D721Med (cell line): ENCODE data around the gene ZRANB2.

Experiments
- DNase-seq: peaks from one replicate; pipeline ENCODE4 v3.0.0; 2011; ENCODE audit warnings: low spot score; ENCODE audit not compliant: insufficient read length
- FAIRE-seq: peaks from 2 replicates; lab custom pipeline; 2011; peaks lifted over from hg19 to GRCh38; lab: Jason Lieb, UNC
- TF ChIP-seq, protein P1 (sequence below): IDR thresholded peaks from 2 replicates; pipeline ENCODE4 v1.5.1; 2012; ENCODE audit warnings: mild to moderate bottlenecking, control low read depth; ENCODE audit not compliant: insufficient read depth; ENCODE audit errors: missing control alignments

Gene ZRANB2

GRCh38 chr1:71071720-71072119 is 9.1 kb downstream of the ZRANB2 start:
- TF ChIP-seq, protein P1, sequence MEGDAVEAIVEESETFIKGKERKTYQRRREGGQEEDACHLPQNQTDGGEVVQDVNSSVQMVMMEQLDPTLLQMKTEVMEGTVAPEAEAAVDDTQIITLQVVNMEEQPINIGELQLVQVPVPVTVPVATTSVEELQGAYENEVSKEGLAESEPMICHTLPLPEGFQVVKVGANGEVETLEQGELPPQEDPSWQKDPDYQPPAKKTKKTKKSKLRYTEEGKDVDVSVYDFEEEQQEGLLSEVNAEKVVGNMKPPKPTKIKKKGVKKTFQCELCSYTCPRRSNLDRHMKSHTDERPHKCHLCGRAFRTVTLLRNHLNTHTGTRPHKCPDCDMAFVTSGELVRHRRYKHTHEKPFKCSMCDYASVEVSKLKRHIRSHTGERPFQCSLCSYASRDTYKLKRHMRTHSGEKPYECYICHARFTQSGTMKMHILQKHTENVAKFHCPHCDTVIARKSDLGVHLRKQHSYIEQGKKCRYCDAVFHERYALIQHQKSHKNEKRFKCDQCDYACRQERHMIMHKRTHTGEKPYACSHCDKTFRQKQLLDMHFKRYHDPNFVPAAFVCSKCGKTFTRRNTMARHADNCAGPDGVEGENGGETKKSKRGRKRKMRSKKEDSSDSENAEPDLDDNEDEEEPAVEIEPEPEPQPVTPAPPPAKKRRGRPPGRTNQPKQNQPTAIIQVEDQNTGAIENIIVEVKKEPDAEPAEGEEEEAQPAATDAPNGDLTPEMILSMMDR, result no peak
- FAIRE-seq (no peak), DNase-seq (no peak)

DNA sequence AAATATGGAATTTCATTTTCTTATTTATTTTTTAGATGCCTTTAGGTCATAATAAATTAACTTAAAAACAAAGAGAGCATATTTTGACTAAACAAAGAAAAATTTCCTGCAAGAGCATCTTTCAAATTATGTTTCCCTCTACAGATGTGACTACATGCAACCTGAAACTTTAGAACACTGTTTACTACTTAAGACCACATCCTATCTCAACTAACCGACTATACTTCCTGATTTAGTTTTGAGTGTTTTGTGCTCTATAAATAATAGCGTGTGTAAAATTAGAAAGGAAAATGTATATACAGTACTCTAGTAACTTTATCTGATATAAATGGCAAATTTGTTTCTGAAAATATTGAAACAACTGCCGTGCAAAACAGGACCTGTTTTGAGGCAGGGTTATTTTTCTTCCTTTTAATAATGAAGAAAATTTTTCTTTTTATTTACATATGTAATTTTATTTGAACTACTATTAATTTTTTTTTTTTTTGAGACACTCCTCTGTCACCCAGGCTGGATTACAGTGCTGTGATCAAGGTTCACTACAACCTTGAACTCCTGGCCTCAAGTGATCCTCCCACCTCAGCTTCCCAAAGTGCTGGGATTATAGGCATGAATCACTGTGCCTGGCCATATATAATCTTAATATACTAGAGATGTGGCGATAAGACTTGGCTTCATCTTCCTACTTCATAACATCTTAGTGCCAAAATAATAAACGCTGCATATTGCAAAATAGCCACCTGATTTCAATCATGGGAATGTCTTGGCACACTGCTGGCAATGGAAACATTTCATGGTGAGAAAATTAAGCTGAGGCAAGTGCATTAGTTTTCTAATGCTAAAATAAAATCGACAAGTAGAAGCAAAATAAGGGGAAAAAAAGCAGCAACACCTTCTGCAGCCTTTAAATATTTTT is 12.3 kb downstream of the ZRANB2 start:
- DNase-seq, result no peak
- TF ChIP-seq, protein P1, result no peak
- FAIRE-seq, result no peak

DNA sequence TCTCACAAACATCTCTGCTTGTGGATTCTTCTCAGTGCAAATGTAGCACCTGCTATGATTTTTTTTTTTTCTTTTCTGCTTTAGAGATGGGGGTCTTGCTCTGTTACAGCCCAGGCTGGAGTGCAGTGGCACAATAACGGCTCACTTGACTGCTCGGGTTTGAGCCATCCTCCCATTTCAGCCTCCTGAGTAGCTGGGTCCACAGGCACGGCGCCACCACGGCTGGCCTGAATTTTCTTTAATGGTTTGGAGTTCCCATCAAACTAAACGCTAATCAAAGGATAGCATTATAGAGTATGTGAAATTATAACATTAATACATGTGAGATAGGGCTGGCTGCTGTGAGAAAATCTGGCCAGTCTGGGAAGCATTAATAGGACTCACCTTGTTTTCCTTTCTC is 26.0 kb downstream of the ZRANB2 start:
- no peak for FAIRE-seq
- no peak for DNase-seq
- TF ChIP-seq, protein P1, result no peak

GRCh38 chr1:71054281-71054731 is 26.5 kb downstream of the ZRANB2 start:
- FAIRE-seq (no peak), DNase-seq (no peak)
- TF ChIP-seq, protein P1, result no peak

DNA sequence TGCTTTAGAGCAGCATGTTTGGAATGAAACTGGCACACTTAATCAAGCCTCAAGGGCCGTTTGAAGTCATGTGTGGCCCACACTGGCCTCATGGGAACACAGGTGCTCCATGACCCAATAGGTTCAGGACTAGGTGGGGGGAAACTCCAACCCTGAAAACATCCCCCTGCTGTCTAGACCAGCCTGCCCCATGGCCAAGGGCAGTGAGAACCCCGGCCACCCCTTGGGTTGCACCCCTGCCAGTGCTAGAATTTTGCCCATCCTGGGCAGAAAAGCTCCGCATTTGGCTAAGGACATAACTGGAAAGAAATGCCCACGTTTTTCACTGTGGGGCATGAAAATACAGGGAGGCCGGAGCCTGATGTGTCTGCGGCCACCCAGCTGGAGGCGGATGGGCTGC is 27.1 kb downstream of the ZRANB2 start:
- no peak for DNase-seq
- TF ChIP-seq, protein P1, result no peak
- no peak for FAIRE-seq

- FAIRE-seq (no peak), DNase-seq (no peak)
- TF ChIP-seq, protein P1, result no peak
Measured at GRCh38 chr1:71053146-71053545, 27.7 kb downstream of the ZRANB2 start.
